22Rv1 (cell line): ENCODE data around the gene TPPP.

Source experiments
- H3K27ac ChIP-seq: fragments of 450-650 bp; 2 replicates; pipeline ENCODE4 v1.5.1; 2017
- CTCF ChIP-seq: fragments of 450-650 bp; IDR thresholded peaks from 2 replicates; pipeline ENCODE4 v1.5.1; 2017; ENCODE audit warnings: mild to moderate bottlenecking
- ZFX ChIP-seq: fragments of 450-650 bp; IDR thresholded peaks from 2 replicates; pipeline ENCODE4 v1.6.1; 2017; ENCODE audit warnings: antibody characterized with exemption, borderline replicate concordance

TPPP gene

GRCh38 chr5:646396-647201 is 46.6 kb downstream of the TPPP start:
- TF ChIP-seq ZFX, result no peak
- TF ChIP-seq CTCF, result no peak
- H3K27ac ChIP-seq, result no peak overlapping the region

GRCh38 chr5:645421-645820 is 47.7 kb downstream of the TPPP start:
- no peak overlapping the region for H3K27ac ChIP-seq
- TF ChIP-seq CTCF (no peak), ZFX (no peak)

GRCh38 chr5:644971-645370 is 48.2 kb downstream of the TPPP start:
- TF ChIP-seq CTCF, result no peak
- no peak for TF ChIP-seq ZFX
- no peak overlapping the region for H3K27ac ChIP-seq

GRCh38 chr5:644509-644908 is 48.6 kb downstream of the TPPP start:
- no peak overlapping the region for H3K27ac ChIP-seq
- TF ChIP-seq CTCF, result no peak
- no peak for TF ChIP-seq ZFX

GRCh38 chr5:643811-644271 is 49.3 kb downstream of the TPPP start:
- H3K27ac ChIP-seq, result no peak overlapping the region
- TF ChIP-seq ZFX, result no peak
- no peak for TF ChIP-seq CTCF

- TF ChIP-seq CTCF (no peak), ZFX (no peak)
- no peak overlapping the region for H3K27ac ChIP-seq
These were observed 49.8 kb downstream of the TPPP start for GRCh38 chr5:643351-643801.

GRCh38 chr5:642481-642880 is 50.7 kb downstream of the TPPP start:
- no peak for TF ChIP-seq ZFX
- no peak for TF ChIP-seq CTCF
- H3K27ac ChIP-seq, result no peak overlapping the region
